ENCODE data around the gene PTP4A2. TPM values are rescaled to one million over a fixed set of nuclear protein-coding genes. Genes with fewer than 3 reads are reported as not detected.

The PTP4A2 gene
- total and polyA plus RNA-seq, 9 donors: 92.5 to 366 (median 246) TPM

- DNase-seq: no peak
- H3K9me3 ChIP-seq: no peaks in the 10 kb centered on the region
- intact Hi-C loops (cut with DNase I): no loop called here
- peaks cover 5% of the 10 kb centered on the region for H3K4me1 ChIP-seq (ENCODE audit: insufficient read depth)
- no peak overlapping the region for H3K4me3 ChIP-seq
- TF ChIP-seq CTCF (IDR thresholded peaks at IDR 0.05): no peak
- no peak for TF ChIP-seq POLR2A (IDR thresholded peaks at IDR 0.05)
- TF ChIP-seq EP300 (IDR thresholded peaks at IDR 0.05): no peak
- no peaks in the 10 kb centered on the region for H3K36me3 ChIP-seq
- no peak overlapping the region for H3K27ac ChIP-seq
- 92 to 96% (median 92%) methylated on average over 3 of the region's 3 CpGs for WGBS, 3 donors
- no peaks in the 10 kb centered on the region for H3K27me3 ChIP-seq
Observed at GRCh38 chr1:31913968-31914367, 24.2 kb downstream of the PTP4A2 start.

- DNase-seq: no peak
- H3K27ac ChIP-seq: no peak overlapping the region
- WGBS, 3 donors: 91 to 97% (median 96%) methylated on average over 1 of the region's 1 CpG
- no peaks in the 10 kb centered on the region for H3K36me3 ChIP-seq
- no peak for TF ChIP-seq EP300 (IDR thresholded peaks at IDR 0.05)
- H3K4me1 ChIP-seq (ENCODE audit: insufficient read depth): peaks cover 5% of the 10 kb centered on the region
- intact Hi-C loops (cut with DNase I): no loop called here
- H3K9me3 ChIP-seq: no peaks in the 10 kb centered on the region
- no peaks in the 10 kb centered on the region for H3K27me3 ChIP-seq
- H3K4me3 ChIP-seq: no peak overlapping the region
Observed at GRCh38 chr1:31912839-31913239, 25.3 kb downstream of the PTP4A2 start.

GRCh38 chr1:31911994-31912780 lies 26.0 kb downstream of the PTP4A2 start:
- peaks cover 5% of the 10 kb centered on the region for H3K4me1 ChIP-seq (ENCODE audit: insufficient read depth)
- intact Hi-C loops (cut with DNase I): no loop called here
- no peaks in the 10 kb centered on the region for H3K27me3 ChIP-seq
- TF ChIP-seq CTCF (IDR thresholded peaks at IDR 0.05): no peak
- no peak for TF ChIP-seq POLR2A (IDR thresholded peaks at IDR 0.05)
- no peak for TF ChIP-seq EP300 (IDR thresholded peaks at IDR 0.05)
- no peaks in the 10 kb centered on the region for H3K9me3 ChIP-seq
- H3K36me3 ChIP-seq: no peaks in the 10 kb centered on the region
- H3K4me3 ChIP-seq: no peak overlapping the region
- 82 to 89% (median 85%) methylated on average over 2 of the region's 2 CpGs for WGBS, 3 donors
- DNase-seq: no peak
- no peak overlapping the region for H3K27ac ChIP-seq

- no peak for DNase-seq
- Histone ChIP-seq H3K4me3 (no peak overlapping the region), H3K36me3 (no peaks in the 10 kb centered on the region), H3K27ac (no peak overlapping the region), H3K4me1 (ENCODE audit: insufficient read depth) (peaks cover 5% of the 10 kb centered on the region), H3K27me3 (no peaks in the 10 kb centered on the region), H3K9me3 (no peaks in the 10 kb centered on the region)
- no peak for TF ChIP-seq CTCF (IDR thresholded peaks at IDR 0.05)
- no peak for TF ChIP-seq POLR2A (IDR thresholded peaks at IDR 0.05)
- intact Hi-C loops (cut with DNase I): no loop called here
- WGBS, 3 donors: 57 to 64% (median 62%) methylated on average over 2 of the region's 2 CpGs
Observed at GRCh38 chr1:31910933-31911332, 27.2 kb downstream of the PTP4A2 start.

- intact Hi-C loops (cut with DNase I): no loop called here
- WGBS, 3 donors: 77 to 87% (median 78%) methylated on average over 1 of the region's 1 CpG
- Histone ChIP-seq H3K27ac (no peak overlapping the region), H3K27me3 (no peaks in the 10 kb centered on the region), H3K4me3 (no peak overlapping the region), H3K4me1 (ENCODE audit: insufficient read depth) (peaks cover 2% of the 10 kb centered on the region), H3K36me3 (no peaks in the 10 kb centered on the region), H3K9me3 (no peaks in the 10 kb centered on the region)
- no peak for DNase-seq
- TF ChIP-seq POLR2A (IDR thresholded peaks at IDR 0.05): no peak
- TF ChIP-seq CTCF (IDR thresholded peaks at IDR 0.05): no peak
- TF ChIP-seq EP300 (IDR thresholded peaks at IDR 0.05): no peak
Observed at GRCh38 chr1:31909691-31910090, 28.5 kb downstream of the PTP4A2 start.
